IMR-90 (cell line): ENCODE results near the gene RTN1. TPM values are rescaled to one million over a fixed set of nuclear protein-coding genes. Genes with fewer than 3 reads are reported as not detected.
A peak's percentile ranks its signal among the peaks of the same experiment; 100 is the strongest.

Experiments used
- ATAC-seq: fragments of 200-7000 bp; cut with Tn5 transposase; 2 replicates; pipeline ENCODE4 v1.9.1; 2020; ENCODE audit warnings: low read depth, mild to moderate bottlenecking, moderate library complexity
- BruUV-seq: library from RNA; stranded (reverse); fragments of 400-500 nt; replicated peaks from 2 replicates; lab custom pipeline; 2021; lab: Mats Ljungman, UMichigan
- CTCF ChIA-PET: fragments of 300-600 bp; formaldehyde crosslinking; extraction: SDS; loops from one replicate; lab custom pipeline; 2021; ENCODE audit warnings: antibody characterized with exemption; lab: Yijun Ruan, JAX
- POLR2A ChIA-PET: fragments of 300-600 bp; sonication (Branson Sonifier 250); formaldehyde crosslinking; loops from one replicate; lab custom pipeline; 2022; ENCODE audit warnings: antibody characterized with exemption; ENCODE audit not compliant: unreplicated experiment; lab: Charles Lee
- DNase-seq: peaks from one replicate; pipeline ENCODE4 v3.0.0; 2013
- H2AFZ ChIP-seq: replicated peaks from 2 replicates; pipeline ENCODE3; 2013; ENCODE audit warnings: low read length, mild to moderate bottlenecking; ENCODE audit not compliant: poor library complexity
- H2AK5ac ChIP-seq: 2 replicates; pipeline ENCODE4 v1.6.1; 2013; ENCODE audit warnings: low read depth, low read length, inconsistent platforms
- H2AK9ac ChIP-seq: replicated peaks from 2 replicates; pipeline ENCODE3; 2013; ENCODE audit warnings: mild to moderate bottlenecking, low read depth, low read length, moderate library complexity; ENCODE audit not compliant: poor library complexity
- H2BK120ac ChIP-seq: 2 replicates; pipeline ENCODE4 v1.6.1; 2013; ENCODE audit warnings: low read depth, low read length, inconsistent platforms
- H2BK15ac ChIP-seq: 3 replicates; pipeline ENCODE4 v1.6.1; 2013; ENCODE audit warnings: low read depth, low read length, inconsistent platforms
- H2BK20ac ChIP-seq: 2 replicates; pipeline ENCODE4 v1.6.1; 2013; ENCODE audit warnings: low read depth, mild to moderate bottlenecking, inconsistent platforms, low read length, moderate library complexity
- H2BK5ac ChIP-seq: 2 replicates; pipeline ENCODE4 v1.6.1; 2013; ENCODE audit warnings: mild to moderate bottlenecking, low read depth, low read length, inconsistent platforms; ENCODE audit not compliant: poor library complexity, severe bottlenecking
- H3K14ac ChIP-seq: replicated peaks from 2 replicates; pipeline ENCODE4 v1.6.1; 2013; ENCODE audit warnings: low read depth, low read length, inconsistent platforms
- H3K18ac ChIP-seq: 2 replicates; pipeline ENCODE4 v1.6.1; 2013; ENCODE audit warnings: low read depth, low read length, control low read depth
- H3K23ac ChIP-seq: 2 replicates; pipeline ENCODE4 v1.6.1; 2013; ENCODE audit warnings: low read depth, low read length, inconsistent platforms
- H3K27ac ChIP-seq: 2 replicates; pipeline ENCODE4 v1.5.1; 2013; ENCODE audit warnings: mild to moderate bottlenecking, control low read depth, low read length; ENCODE audit not compliant: insufficient read depth
- H3K27me3 ChIP-seq: 2 replicates; pipeline ENCODE4 v1.6.1; 2013; ENCODE audit warnings: low read length; ENCODE audit not compliant: control insufficient read depth, insufficient read depth
- H3K36me3 ChIP-seq: 2 replicates; pipeline ENCODE4 v1.6.1; 2013; ENCODE audit warnings: low read length, mixed read lengths; ENCODE audit not compliant: control insufficient read depth, insufficient read depth
- H3K4ac ChIP-seq: 2 replicates; pipeline ENCODE4 v1.6.1; 2013; ENCODE audit warnings: low read depth, low read length, inconsistent platforms
- H3K4me1 ChIP-seq: 2 replicates; pipeline ENCODE4 v1.6.1; 2013; ENCODE audit warnings: low read length, mixed read lengths; ENCODE audit not compliant: control insufficient read depth, insufficient read depth
- H3K4me2 ChIP-seq: 2 replicates; pipeline ENCODE4 v1.6.1; 2013; ENCODE audit warnings: low read depth, mild to moderate bottlenecking, control low read depth, low read length, moderate library complexity
- H3K4me3 ChIP-seq: 2 replicates; pipeline ENCODE4 v1.5.1; 2013; ENCODE audit warnings: low read depth, mild to moderate bottlenecking, control low read depth, low read length, moderate library complexity; ENCODE audit not compliant: insufficient read depth
- H3K56ac ChIP-seq: 2 replicates; pipeline ENCODE4 v1.6.1; 2013; ENCODE audit warnings: low read length, inconsistent platforms; ENCODE audit not compliant: insufficient read depth; ENCODE audit errors: extremely low read depth
- H3K79me1 ChIP-seq, 2 experiments: 2 replicates each; pipeline ENCODE4 v1.6.1; 2013; ENCODE audit warnings: low read length in 2 of 2, inconsistent platforms in 1 of 2, low read depth in 1 of 2
- H3K9ac ChIP-seq: 2 replicates; pipeline ENCODE4 v1.6.1; 2013; ENCODE audit warnings: low read depth, low read length, control low read depth
- H3K9me1 ChIP-seq: 2 replicates; pipeline ENCODE4 v1.6.1; 2013; ENCODE audit warnings: low read length, inconsistent platforms; ENCODE audit not compliant: insufficient read depth
- H3K9me3 ChIP-seq: 2 replicates; pipeline ENCODE4 v1.6.1; 2013; ENCODE audit warnings: low read length; ENCODE audit not compliant: control insufficient read depth, insufficient read depth
- H4K20me1 ChIP-seq: 2 replicates; pipeline ENCODE4 v1.6.1; 2013; ENCODE audit warnings: low read length, inconsistent platforms; ENCODE audit not compliant: insufficient read depth
- H4K5ac ChIP-seq: 2 replicates; pipeline ENCODE4 v1.6.1; 2013; ENCODE audit warnings: mild to moderate bottlenecking, low read depth, low read length, control low read depth
- H4K8ac ChIP-seq, 2 experiments: 2 replicates each; pipeline ENCODE4 v1.6.1; 2013; ENCODE audit warnings: low read depth in 2 of 2, low read length in 2 of 2, control low read depth in 1 of 2, inconsistent platforms in 1 of 2
- H4K91ac ChIP-seq: 2 replicates; pipeline ENCODE4 v1.6.1; 2013; ENCODE audit warnings: low read depth, low read length, inconsistent platforms; ENCODE audit not compliant: insufficient read depth
- BHLHE40 ChIP-seq: fragments of 150-350 bp; IDR thresholded peaks from 2 replicates; pipeline ENCODE4 v1.6.1; 2016; ENCODE audit warnings: mild to moderate bottlenecking, low read depth, low read length
- CEBPB ChIP-seq: IDR thresholded peaks from 2 replicates; pipeline ENCODE4 v1.6.1; 2012; ENCODE audit warnings: low read depth, low read length, improper control_type of control experiment
- CHD1 ChIP-seq: IDR thresholded peaks from 2 replicates; pipeline ENCODE4 v1.6.1; 2012; ENCODE audit warnings: low read depth, low read length, improper control_type of control experiment
- ELK1 ChIP-seq: fragments of 150-350 bp; IDR thresholded peaks from 2 replicates; pipeline ENCODE4 v1.6.1; 2016; ENCODE audit warnings: low read depth, mild to moderate bottlenecking, low read length, moderate library complexity, borderline replicate concordance
- FOS ChIP-seq: fragments of 150-350 bp; IDR thresholded peaks from 2 replicates; pipeline ENCODE4 v1.6.1; 2016; ENCODE audit warnings: low read depth, low read length
- MXI1 ChIP-seq: IDR thresholded peaks from 2 replicates; pipeline ENCODE4 v1.6.1; 2012; ENCODE audit warnings: low read depth, mild to moderate bottlenecking, low read length, moderate library complexity, borderline replicate concordance
- NFE2L2 ChIP-seq: fragments of 150-350 bp; IDR thresholded peaks from 2 replicates; pipeline ENCODE4 v1.6.1; 2016; ENCODE audit warnings: low read depth, mild to moderate bottlenecking, low read length
- POLR2A ChIP-seq: IDR thresholded peaks from 2 replicates; pipeline ENCODE4 v1.6.1; 2012; ENCODE audit warnings: mild to moderate bottlenecking, low read depth, low read length
- RAD21 ChIP-seq: IDR thresholded peaks from 2 replicates; pipeline ENCODE4 v1.6.1; 2012; ENCODE audit warnings: low read length, improper control_type of control experiment
- RCOR1 ChIP-seq: IDR thresholded peaks from 2 replicates; pipeline ENCODE4 v1.6.1; 2012; ENCODE audit warnings: mild to moderate bottlenecking, low read length, improper control_type of control experiment; ENCODE audit not compliant: insufficient replicate concordance
- RFX5 ChIP-seq: IDR thresholded peaks from 2 replicates; pipeline ENCODE4 v1.8.0; 2012; ENCODE audit warnings: low read depth, mild to moderate bottlenecking, low read length, moderate library complexity
- USF2 ChIP-seq: fragments of 150-350 bp; IDR thresholded peaks from 2 replicates; pipeline ENCODE4 v1.6.1; 2017; ENCODE audit warnings: mild to moderate bottlenecking, antibody characterized with exemption, low read length, low read depth
- WGBS, 2 experiments: methylation state at CpG; one replicate each; pipeline versions ENCODE4 v1.1.5 to v1.1.7; 2013; ENCODE audit warnings: missing lambda C conversion rate in 2 of 2; ENCODE audit not compliant: insufficient read length in 1 of 2; ENCODE audit errors: extremely low coverage in 2 of 2; 5-methylcytosine and 5-hydroxymethylcytosine counted together
- dilution Hi-C: fragments of 300-500 bp; cut with HindIII; formaldehyde crosslinking; loops from one replicate; pipeline ENCODE4 v1.14.3; 2018; ENCODE audit warnings: low sequenced_read_pairs; ENCODE audit not compliant: unreplicated experiment
- in situ Hi-C: fragments of 300-500 bp; cut with MboI; formaldehyde crosslinking; loops from 3 replicates; pipeline ENCODE4 v1.14.3; 2019; ENCODE audit warnings: low sequenced_read_pairs, inconsistent platforms, mixed read lengths
- intact Hi-C: fragments of 100-400 bp; cut with micrococcal nuclease; formaldehyde crosslinking; loops from 2 replicates; pipeline ENCODE4 v1.10.0; 2022
- polyA plus RNA-seq, 3 experiments: library from polyadenylated mRNA; depleted of rRNA; stranded (reverse); fragments of >200 nt; gene quantifications; 2 replicates each; pipeline ENCODE4 v1.2.3, GENCODE V29; 2012; ENCODE audit warnings: low replicate concordance in 1 of 3
- total RNA-seq: library from RNA; depleted of rRNA; stranded (reverse); fragments of >200 nt; gene quantifications from 2 replicates; pipeline ENCODE4 v1.2.3, GENCODE V29; 2012
- TF ChIP-seq, protein P1 (sequence below): conservative IDR thresholded peaks from 2 replicates; pipeline ENCODE4 v1.5.1; 2012; ENCODE audit warnings: mild to moderate bottlenecking, low read depth, low read length, improper control_type of control experiment

RTN1 gene
- total and polyA plus RNA-seq, 2 of the 4 experiments (the other 2 are of a cell fraction), result 0.18 to 0.46 TPM

DNA sequence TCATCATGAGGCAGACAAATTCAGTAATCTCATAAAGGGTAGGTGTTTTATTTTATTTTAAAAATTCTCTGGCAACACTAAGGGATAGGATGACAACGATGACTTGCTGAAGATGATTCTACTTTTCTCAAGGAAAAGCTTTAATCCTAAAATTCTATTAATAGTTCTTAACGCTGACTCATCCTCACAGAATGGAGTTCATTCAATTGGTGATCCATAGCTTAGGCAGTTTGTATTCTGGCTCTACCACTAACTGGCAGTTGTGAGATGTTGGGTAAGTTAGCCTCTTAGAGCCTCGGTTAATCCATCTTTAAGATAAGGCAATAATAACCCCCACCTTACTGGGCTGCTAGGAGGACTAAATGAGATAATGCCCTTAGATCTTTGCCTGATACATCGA is 116.3 kb downstream of the RTN1 start:
- WGBS, 2 experiments, result no CpG with 5 or more reads among the region's 4 CpGs
- H4K91ac ChIP-seq, result no peak overlapping the region
- no peaks in the 10 kb centered on the region for H3K36me3 ChIP-seq
- no peak overlapping the region for H3K56ac ChIP-seq
- H3K9ac ChIP-seq, result no peak overlapping the region
- no peaks in the 10 kb centered on the region for H4K20me1 ChIP-seq
- ATAC-seq, result no peak
- no peak overlapping the region for H4K8ac ChIP-seq
- no peaks in the 10 kb centered on the region for H3K27me3 ChIP-seq
- no peak overlapping the region for H3K4me3 ChIP-seq
- no TSS peak for BruUV-seq
- in situ Hi-C loops (no loop called here), dilution Hi-C loops (no loop called here), intact Hi-C loops (no loop called here)
- no peak overlapping the region for H2AFZ ChIP-seq
- H2BK20ac ChIP-seq, result no peak overlapping the region
- H3K23ac ChIP-seq, result no peak overlapping the region
- no peak overlapping the region for H2BK15ac ChIP-seq
- no peak overlapping the region for H3K14ac ChIP-seq
- H3K79me1 ChIP-seq, result no peaks in the 10 kb centered on the region
- TF ChIP-seq BHLHE40 (no peak), NFE2L2 (no peak), FOS (no peak), RAD21 (no peak), ELK1 (no peak), CHD1 (no peak), POLR2A (no peak), CEBPB (no peak), RCOR1 (no peak), MXI1 (no peak), RFX5 (no peak), USF2 (no peak)
- TF ChIP-seq, protein P1, sequence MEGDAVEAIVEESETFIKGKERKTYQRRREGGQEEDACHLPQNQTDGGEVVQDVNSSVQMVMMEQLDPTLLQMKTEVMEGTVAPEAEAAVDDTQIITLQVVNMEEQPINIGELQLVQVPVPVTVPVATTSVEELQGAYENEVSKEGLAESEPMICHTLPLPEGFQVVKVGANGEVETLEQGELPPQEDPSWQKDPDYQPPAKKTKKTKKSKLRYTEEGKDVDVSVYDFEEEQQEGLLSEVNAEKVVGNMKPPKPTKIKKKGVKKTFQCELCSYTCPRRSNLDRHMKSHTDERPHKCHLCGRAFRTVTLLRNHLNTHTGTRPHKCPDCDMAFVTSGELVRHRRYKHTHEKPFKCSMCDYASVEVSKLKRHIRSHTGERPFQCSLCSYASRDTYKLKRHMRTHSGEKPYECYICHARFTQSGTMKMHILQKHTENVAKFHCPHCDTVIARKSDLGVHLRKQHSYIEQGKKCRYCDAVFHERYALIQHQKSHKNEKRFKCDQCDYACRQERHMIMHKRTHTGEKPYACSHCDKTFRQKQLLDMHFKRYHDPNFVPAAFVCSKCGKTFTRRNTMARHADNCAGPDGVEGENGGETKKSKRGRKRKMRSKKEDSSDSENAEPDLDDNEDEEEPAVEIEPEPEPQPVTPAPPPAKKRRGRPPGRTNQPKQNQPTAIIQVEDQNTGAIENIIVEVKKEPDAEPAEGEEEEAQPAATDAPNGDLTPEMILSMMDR, result no peak
- H3K4ac ChIP-seq, result no peak overlapping the region
- ChIA-PET CTCF (interaction anchor here (0.9 kb wide), 1 partner anchor 8 kb away, joined by 3 read pairs; no protein-coding TSS in a partner anchor), POLR2A (no interaction called here)
- no peak overlapping the region for H2BK5ac ChIP-seq
- no peak overlapping the region for H3K18ac ChIP-seq
- no peak overlapping the region for H2BK120ac ChIP-seq
- H3K27ac ChIP-seq, result no peak overlapping the region
- H3K9me3 ChIP-seq, result no peaks in the 10 kb centered on the region
- H3K9me1 ChIP-seq, result no peaks in the 10 kb centered on the region
- no peak overlapping the region for H3K4me2 ChIP-seq
- H2AK5ac ChIP-seq, result no peak overlapping the region
- no peak overlapping the region for H2AK9ac ChIP-seq
- no peak overlapping the region for H4K5ac ChIP-seq
- peak; percentile 1 for DNase-seq
- no peaks in the 10 kb centered on the region for H3K4me1 ChIP-seq
